HG02973 (cell line): ENCODE data around the gene MFSD2B.

ENCODE experiments used
- ATAC-seq: cut with Tn5 transposase; IDR thresholded peaks from one replicate; pipeline ENCODE4 v1.9.1; 2021; ENCODE audit warnings: moderate library complexity; ENCODE audit not compliant: unreplicated experiment

MFSD2B gene

GRCh38 chr2:24049485-24050021 lies 39.7 kb downstream of the MFSD2B start, which contains the start of gene FKBP1B:
Gene FKBP1B (plus strand): TSS chr2:24049741. CDS start chr2:24049850, 109 bp downstream.
- no peak for ATAC-seq

DNA sequence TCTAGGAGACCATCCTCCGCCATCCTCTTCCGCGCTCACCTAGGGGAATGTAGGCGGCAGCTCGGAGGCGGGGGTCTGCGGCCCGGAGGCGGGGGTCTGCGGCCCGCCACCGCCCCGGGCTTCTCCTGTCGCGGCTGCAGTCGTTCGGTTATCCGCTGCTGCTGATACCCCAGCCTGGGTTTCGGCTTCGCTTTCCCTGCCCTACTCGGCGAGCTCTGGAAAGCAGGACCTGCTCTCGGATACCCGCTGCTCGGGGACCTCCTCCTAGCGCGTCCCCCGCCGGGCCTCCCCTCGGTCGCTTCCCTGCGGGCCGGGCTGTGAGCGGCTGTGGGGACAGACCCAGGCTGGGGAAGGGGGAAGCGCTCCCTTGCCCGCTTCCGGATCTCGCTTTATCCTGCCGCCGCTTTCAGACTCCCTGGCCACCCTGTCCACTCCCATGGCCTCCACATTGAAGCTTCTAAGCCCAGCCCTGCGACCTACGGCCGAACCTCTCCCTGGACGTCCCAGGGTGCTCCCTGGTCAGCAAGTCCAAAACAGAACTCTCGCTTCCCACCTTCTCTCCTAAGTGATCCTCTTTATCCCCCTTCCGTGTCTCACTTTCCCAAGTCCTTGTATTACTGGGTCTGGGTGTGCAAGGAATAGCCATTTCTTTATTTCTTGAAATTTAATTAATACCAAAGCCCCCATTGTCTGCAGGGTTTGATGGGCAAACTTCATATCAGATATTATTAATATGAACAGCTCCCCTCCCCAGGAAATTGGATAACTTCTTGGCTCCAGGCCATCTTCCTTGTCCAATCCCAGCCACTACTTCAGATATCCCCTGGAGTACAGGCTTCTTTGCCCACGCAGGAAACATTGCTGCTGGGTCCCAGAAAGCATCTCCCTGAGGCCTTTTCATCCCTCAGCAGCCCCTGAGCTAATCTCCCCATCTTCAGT lies 40.4 kb downstream of the MFSD2B start:
- no peak for ATAC-seq

GRCh38 chr2:24051833-24052232 lies 41.9 kb downstream of the MFSD2B start:
- no peak for ATAC-seq

GRCh38 chr2:24052951-24053350 lies 43.1 kb downstream of the MFSD2B start:
- no peak for ATAC-seq

DNA sequence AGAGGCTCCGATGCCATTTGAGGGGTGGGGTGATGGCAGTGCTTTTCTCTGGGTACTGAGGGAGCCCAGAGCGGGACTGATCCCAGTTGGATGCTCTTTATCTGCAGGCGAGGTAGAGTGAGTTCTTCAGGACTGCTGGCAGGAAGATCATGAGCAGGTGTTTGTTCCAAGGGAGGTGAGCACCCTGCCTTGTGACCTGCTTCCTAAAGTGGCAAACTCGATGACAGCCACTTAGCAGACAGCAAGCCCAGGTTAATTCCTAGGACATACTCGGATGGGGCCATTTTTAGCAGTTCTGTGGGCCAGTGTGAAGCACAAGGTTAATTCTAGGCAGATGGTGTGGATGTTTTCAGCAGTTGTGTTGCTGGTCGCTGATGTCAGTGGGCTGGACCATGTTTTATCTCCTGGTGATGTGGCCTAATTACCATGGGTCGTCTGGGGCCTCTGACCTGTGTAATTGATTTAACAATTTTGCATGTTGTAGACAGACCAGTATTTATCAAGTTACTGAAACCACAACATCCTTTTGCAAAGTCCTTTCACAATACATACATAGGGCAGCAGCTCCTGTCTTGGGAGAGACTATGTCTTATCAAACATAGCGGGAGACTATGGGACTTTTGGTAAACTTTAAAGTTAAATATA lies 44.6 kb downstream of the MFSD2B start:
- ATAC-seq = no peak

DNA sequence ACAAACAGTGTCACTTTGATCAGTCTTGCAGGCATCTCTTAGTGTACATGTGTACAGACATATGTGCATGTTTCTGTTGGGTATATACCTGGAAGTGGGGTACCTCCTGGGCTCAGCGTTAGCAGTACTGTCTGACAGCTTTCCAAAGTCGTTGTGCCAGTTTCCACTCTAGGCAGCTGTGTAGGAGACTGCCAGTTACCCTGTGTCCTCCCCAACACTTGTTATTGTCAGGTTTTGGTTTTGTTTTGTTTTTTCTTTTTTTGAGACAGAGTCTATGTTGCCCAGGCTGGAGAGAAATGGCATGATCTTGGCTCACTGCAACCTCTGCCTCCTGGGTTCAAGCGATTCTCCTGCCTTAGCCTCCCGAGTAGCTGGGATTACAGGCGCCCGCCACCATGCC lies 45.9 kb downstream of the MFSD2B start:
- ATAC-seq = no peak

DNA sequence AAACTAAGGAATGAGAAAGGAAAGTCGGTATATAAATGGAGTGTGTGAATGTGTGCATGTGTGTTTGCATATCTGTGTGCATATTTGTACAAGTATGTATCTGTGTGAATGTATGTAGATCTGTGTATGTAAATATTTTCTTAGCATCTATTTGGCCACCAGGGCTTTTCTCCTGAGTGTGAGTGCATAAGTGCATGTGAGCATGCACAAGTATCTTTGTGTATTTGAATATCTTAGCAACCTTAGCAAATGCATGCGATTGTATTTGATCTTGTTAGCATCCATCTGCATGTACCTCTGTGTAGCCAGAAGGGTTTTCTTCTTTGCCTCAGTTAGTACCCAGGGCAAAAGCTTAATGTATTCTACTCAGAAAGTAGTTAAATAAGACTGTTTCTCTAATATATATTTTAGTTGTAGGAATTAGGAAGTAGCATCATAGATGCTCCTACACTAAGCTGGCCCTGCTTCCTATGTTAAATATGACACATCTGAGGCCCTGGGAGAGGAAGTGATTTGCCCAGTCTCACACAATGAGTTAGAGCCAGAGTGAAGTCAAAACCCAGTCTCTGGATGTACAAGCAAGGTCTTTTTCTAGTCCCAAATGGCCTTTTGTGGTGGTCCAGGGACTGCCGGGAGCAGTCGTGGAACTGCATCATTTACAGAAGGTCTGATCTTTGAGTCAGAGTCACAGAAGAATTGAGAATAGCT lies 48.8 kb downstream of the MFSD2B start:
- ATAC-seq = no peak

DNA sequence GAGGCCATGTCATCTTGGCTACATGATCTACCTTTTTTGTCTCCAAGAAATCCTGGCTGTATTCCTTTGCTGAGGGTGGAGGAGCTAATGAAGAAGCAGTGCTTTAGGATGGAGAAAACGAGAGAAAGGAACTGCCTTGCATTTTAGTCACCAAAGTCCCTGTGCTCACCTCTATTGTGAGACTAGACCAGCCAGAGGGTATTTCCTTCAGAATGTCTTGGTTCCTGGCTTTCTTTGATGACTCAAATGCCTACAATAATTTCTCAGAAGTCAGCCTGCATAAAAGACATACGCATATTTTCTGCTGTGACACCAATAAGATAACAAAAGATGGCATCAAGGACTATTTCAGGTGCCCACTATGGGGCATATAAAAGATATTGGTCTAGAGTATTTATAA lies 55.5 kb downstream of the MFSD2B start:
- no peak for ATAC-seq

GRCh38 chr2:24072259-24072658 lies 62.4 kb downstream of the MFSD2B start:
- no peak for ATAC-seq

GRCh38 chr2:24073816-24074215 lies 63.9 kb downstream of the MFSD2B start:
- ATAC-seq = no peak

- no peak for ATAC-seq
Observed at GRCh38 chr2:24075259-24075658, 65.4 kb downstream of the MFSD2B start.
